ENCODE results near the gene FEZ2. TPM values are rescaled to one million over a fixed set of nuclear protein-coding genes. Genes with fewer than 3 reads are reported as not detected.

The FEZ2 gene
- total and polyA plus RNA-seq, 9 of the 15 experiments (the other 6 are each of a cell fraction or from before 2014, with no cell fraction given), result 9.9 to 35.5 (median 20.1) TPM

GRCh38 chr2:36541891-36542595, 55.9 kb downstream of the FEZ2 start:
- 37% methylated on average over 4 of the region's 4 CpGs for WGBS (ENCODE audit: insufficient coverage, low coverage, missing lambda C conversion rate)
- ChIA-PET POLR2A (interaction anchor here (0.7 to 0.9 kb wide), 2 partner anchors 21 to 477 kb away, joined by 3 read pairs; no protein-coding TSS in a partner anchor), CTCF (ENCODE audit: low intra/inter-chr PET ratio) (no interaction called here)
- no TSS peak for BruUV-seq (replicated peaks)
- Histone ChIP-seq H3K79me2 (ENCODE audit: control insufficient read depth, insufficient read depth, low read length) (no peaks in the 10 kb centered on the region), H3K27ac (ENCODE audit: extremely low read depth, low read depth, low read length) (no peak overlapping the region), H2AFZ (ENCODE audit: low read depth, low read length) (no peak overlapping the region), H3K27me3 (ENCODE audit: control insufficient read depth in 2 of 2, insufficient read depth in 2 of 2, low read length in 2 of 2) (peaks cover 0 to 4% of the 10 kb centered on the region in 2 experiments; a peak in 1 of 5 replicates), H3K36me3 (ENCODE audit: control insufficient read depth, insufficient read depth, low read length) (no peaks in the 10 kb centered on the region), H3K4me3 (no peak overlapping the region), H4K20me1 (replicated peaks; ENCODE audit: control insufficient read depth, insufficient read depth, low read length) (no peaks in the 10 kb centered on the region), H3K9ac (ENCODE audit: insufficient read depth in 1 of 2, low read depth in 2 of 2, low read length in 2 of 2) (no peak overlapping the region), H3K4me2 (ENCODE audit: insufficient read depth, low read length) (no peak overlapping the region), H3K9me1 (ENCODE audit: control insufficient read depth, insufficient read depth, low read length) (no peaks in the 10 kb centered on the region), H3K4me1 (replicated peaks in 1 of 2; ENCODE audit: control insufficient read depth in 2 of 2, insufficient read depth in 2 of 2, low read length in 2 of 2) (peaks cover 7 to 10% of the 10 kb centered on the region in 2 experiments; a peak in 3 of 5 replicates), H3K9me3 (replicated peaks; ENCODE audit: control insufficient read depth, insufficient read depth, low read depth, low read length) (no peaks in the 10 kb centered on the region)
- DNase-seq (ENCODE audit: extremely low read depth in 1 of 4, low spot score in 3 of 4) (peak in 1 of 4 experiments; percentile 12), ATAC-seq (no peak; the same call in 1 of the 3 replicates), FAIRE-seq (no peak)
- in situ Hi-C loops (cut with MboI), result no loop called here
- intact Hi-C loops (cut with micrococcal nuclease), result no loop called here
- TF ChIP-seq, protein P1, sequence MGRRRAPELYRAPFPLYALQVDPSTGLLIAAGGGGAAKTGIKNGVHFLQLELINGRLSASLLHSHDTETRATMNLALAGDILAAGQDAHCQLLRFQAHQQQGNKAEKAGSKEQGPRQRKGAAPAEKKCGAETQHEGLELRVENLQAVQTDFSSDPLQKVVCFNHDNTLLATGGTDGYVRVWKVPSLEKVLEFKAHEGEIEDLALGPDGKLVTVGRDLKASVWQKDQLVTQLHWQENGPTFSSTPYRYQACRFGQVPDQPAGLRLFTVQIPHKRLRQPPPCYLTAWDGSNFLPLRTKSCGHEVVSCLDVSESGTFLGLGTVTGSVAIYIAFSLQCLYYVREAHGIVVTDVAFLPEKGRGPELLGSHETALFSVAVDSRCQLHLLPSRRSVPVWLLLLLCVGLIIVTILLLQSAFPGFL (CRISPR knock-in tag; IDR thresholded peaks at IDR 0.05), result no peak
- TF ChIP-seq SMARCB1 (IDR thresholded peaks at IDR 0.05; ENCODE audit: insufficient read length, low read depth), result no peak
- no peak for TF ChIP-seq ILK (tag; IDR thresholded peaks at IDR 0.05; ENCODE audit: borderline replicate concordance, low read depth)
- no peak for TF ChIP-seq KHSRP (IDR thresholded peaks at IDR 0.05)
- TF ChIP-seq ZNF655 (CRISPR knock-in tag; IDR thresholded peaks at IDR 0.05), result no peak
- TF ChIP-seq ZNF695 (CRISPR knock-in tag; IDR thresholded peaks at IDR 0.05), result no peak
- TF ChIP-seq SLC30A9 (CRISPR knock-in tag; IDR thresholded peaks at IDR 0.05), result no peak
- TF ChIP-seq ZNF696 (CRISPR knock-in tag; conservative IDR thresholded peaks at IDR 0.05), result no peak
- no peak for TF ChIP-seq BMI1 (IDR thresholded peaks at IDR 0.05; ENCODE audit: low read length)
- TF ChIP-seq ZNF511 (CRISPR knock-in tag; IDR thresholded peaks at IDR 0.05), result no peak
- no peak for TF ChIP-seq ZNF583 (CRISPR knock-in tag; IDR thresholded peaks at IDR 0.05)
- TF ChIP-seq POLR2AphosphoS2 (IDR thresholded peaks at IDR 0.05; ENCODE audit: low read length), result no peak
- no peak for TF ChIP-seq POLR2A (conservative IDR thresholded peaks at IDR 0.05)
- no peak for TF ChIP-seq MEF2D (tag; conservative IDR thresholded peaks at IDR 0.05; ENCODE audit: low read depth)
- TF ChIP-seq, protein P2, sequence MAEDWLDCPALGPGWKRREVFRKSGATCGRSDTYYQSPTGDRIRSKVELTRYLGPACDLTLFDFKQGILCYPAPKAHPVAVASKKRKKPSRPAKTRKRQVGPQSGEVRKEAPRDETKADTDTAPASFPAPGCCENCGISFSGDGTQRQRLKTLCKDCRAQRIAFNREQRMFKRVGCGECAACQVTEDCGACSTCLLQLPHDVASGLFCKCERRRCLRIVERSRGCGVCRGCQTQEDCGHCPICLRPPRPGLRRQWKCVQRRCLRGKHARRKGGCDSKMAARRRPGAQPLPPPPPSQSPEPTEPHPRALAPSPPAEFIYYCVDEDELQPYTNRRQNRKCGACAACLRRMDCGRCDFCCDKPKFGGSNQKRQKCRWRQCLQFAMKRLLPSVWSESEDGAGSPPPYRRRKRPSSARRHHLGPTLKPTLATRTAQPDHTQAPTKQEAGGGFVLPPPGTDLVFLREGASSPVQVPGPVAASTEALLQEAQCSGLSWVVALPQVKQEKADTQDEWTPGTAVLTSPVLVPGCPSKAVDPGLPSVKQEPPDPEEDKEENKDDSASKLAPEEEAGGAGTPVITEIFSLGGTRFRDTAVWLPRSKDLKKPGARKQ (CRISPR knock-in tag; IDR thresholded peaks at IDR 0.05), result no peak
- TF ChIP-seq ZNF143 (CRISPR knock-in tag; IDR thresholded peaks at IDR 0.05), result no peak

Data from K562 (cell line).